ENCODE results near the gene PITX1. TPM values are rescaled to one million over a fixed set of nuclear protein-coding genes. Genes with fewer than 3 reads are reported as not detected.

The PITX1 gene
- total RNA-seq, 1 donor from 2014 or later, result not detected

DNA sequence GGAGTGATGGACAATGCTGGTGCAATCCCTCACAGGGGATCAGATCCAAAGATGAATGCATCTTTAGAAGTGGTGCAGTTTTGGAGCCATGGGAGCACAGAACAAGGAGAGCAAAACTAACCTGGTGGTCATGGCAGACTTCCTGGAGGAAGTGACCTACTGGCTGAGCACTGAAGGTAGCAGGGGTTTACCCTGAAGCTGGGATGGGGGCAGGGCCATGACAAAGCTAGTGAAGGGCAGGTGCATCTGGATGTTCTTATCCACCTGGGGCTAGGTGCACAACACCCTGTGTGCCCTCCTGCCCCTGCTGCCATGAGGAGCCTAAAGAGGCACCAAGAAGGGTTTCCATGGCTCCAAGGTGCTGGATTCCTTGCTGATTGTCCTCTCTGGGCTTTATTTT is 11.5 kb upstream of the PITX1 start:
- Histone ChIP-seq H3K36me3 (ENCODE audit: control insufficient read depth, insufficient read depth, low read length) (no peaks in the 10 kb centered on the region), H3K27me3 (ENCODE audit: control insufficient read depth, insufficient read depth, low read length) (peaks cover 73% of the 10 kb centered on the region), H3K4me3 (ENCODE audit: low read depth, low read length) (no peak overlapping the region)
- DNase-seq (ENCODE audit: low read depth), result no peak
- TF ChIP-seq, protein P1, sequence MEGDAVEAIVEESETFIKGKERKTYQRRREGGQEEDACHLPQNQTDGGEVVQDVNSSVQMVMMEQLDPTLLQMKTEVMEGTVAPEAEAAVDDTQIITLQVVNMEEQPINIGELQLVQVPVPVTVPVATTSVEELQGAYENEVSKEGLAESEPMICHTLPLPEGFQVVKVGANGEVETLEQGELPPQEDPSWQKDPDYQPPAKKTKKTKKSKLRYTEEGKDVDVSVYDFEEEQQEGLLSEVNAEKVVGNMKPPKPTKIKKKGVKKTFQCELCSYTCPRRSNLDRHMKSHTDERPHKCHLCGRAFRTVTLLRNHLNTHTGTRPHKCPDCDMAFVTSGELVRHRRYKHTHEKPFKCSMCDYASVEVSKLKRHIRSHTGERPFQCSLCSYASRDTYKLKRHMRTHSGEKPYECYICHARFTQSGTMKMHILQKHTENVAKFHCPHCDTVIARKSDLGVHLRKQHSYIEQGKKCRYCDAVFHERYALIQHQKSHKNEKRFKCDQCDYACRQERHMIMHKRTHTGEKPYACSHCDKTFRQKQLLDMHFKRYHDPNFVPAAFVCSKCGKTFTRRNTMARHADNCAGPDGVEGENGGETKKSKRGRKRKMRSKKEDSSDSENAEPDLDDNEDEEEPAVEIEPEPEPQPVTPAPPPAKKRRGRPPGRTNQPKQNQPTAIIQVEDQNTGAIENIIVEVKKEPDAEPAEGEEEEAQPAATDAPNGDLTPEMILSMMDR (IDR thresholded peaks at IDR 0.05; ENCODE audit: insufficient read depth, low read length, poor library complexity, severe bottlenecking), result no peak

GRCh38 chr5:135042595-135042994 is 8.6 kb upstream of the PITX1 start:
- TF ChIP-seq, protein P1 (IDR thresholded peaks at IDR 0.05; ENCODE audit: insufficient read depth, low read length, poor library complexity, severe bottlenecking), result no peak
- no peak overlapping the region for H3K4me3 ChIP-seq (ENCODE audit: low read depth, low read length)
- DNase-seq (ENCODE audit: low read depth), result no peak
- H3K36me3 ChIP-seq (ENCODE audit: control insufficient read depth, insufficient read depth, low read length), result no peaks in the 10 kb centered on the region
- H3K27me3 ChIP-seq (ENCODE audit: control insufficient read depth, insufficient read depth, low read length), result peaks cover 79% of the 10 kb centered on the region

- Histone ChIP-seq H3K36me3 (ENCODE audit: control insufficient read depth, insufficient read depth, low read length) (no peaks in the 10 kb centered on the region), H3K27me3 (ENCODE audit: control insufficient read depth, insufficient read depth, low read length) (peaks cover 81% of the 10 kb centered on the region)
- no peak for DNase-seq (ENCODE audit: low read depth)
Observed at GRCh38 chr5:135041726-135042125, 7.7 kb upstream of the PITX1 start.

GRCh38 chr5:135041145-135041587 is 7.1 kb upstream of the PITX1 start:
- TF ChIP-seq, protein P1 (IDR thresholded peaks at IDR 0.05; ENCODE audit: insufficient read depth, low read length, poor library complexity, severe bottlenecking), result no peak
- DNase-seq (ENCODE audit: low read depth), result no peak
- H3K4me3 ChIP-seq (ENCODE audit: low read depth, low read length), result no peak overlapping the region
- H3K27me3 ChIP-seq (ENCODE audit: control insufficient read depth, insufficient read depth, low read length), result peaks cover 84% of the 10 kb centered on the region
- H3K36me3 ChIP-seq (ENCODE audit: control insufficient read depth, insufficient read depth, low read length), result no peaks in the 10 kb centered on the region

More at GRCh38 chr5:135041726-135042125, 7.7 kb upstream of the PITX1 start:
- no peak overlapping the region for H3K4me3 ChIP-seq (ENCODE audit: low read depth, low read length)
- TF ChIP-seq, protein P1 (IDR thresholded peaks at IDR 0.05; ENCODE audit: insufficient read depth, low read length, poor library complexity, severe bottlenecking), result no peak

DNA sequence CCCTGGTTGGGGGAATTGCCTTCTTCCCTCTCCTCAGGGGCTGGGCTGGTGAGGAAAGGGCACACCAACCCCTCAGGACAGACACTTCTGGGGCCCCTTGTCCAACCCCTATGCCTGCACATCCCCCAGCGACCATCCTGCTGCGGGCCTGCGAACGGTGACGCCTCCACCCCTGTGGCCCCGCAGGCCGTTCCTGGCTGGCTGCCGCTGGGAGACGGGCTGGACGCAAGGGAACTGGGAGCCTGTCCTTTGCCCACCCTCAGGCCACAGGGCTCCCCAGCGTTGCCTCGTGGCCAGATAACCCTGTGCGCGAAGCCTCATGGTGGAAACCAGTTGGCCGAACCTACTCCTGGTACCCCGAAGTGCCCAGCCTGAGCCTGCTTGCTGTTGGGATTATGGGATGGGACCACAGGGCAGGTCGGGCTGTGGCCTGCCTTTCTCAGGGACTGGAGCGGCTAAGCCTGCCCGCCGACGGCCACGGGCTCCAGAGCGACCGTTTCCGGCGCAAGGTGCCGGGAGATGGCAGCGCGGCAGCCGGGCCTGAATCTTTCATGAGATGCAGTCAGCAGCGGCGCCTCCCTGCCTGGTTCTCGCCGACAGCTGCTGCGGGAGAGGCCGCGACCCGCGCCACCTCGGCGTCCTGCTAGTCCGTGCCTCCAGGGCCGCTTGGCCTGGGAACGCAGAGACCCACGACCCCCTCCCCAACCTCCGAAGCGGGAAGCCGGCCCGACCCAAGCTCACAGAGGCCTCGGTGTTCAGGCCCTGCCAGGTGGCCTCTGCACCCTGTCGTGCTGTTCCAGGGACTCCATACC is 6.5 kb upstream of the PITX1 start:
- no peak overlapping the region for H3K4me3 ChIP-seq (ENCODE audit: low read depth, low read length)
- peaks cover 87% of the 10 kb centered on the region for H3K27me3 ChIP-seq (ENCODE audit: control insufficient read depth, insufficient read depth, low read length)
- TF ChIP-seq, protein P1 (IDR thresholded peaks at IDR 0.05; ENCODE audit: insufficient read depth, low read length, poor library complexity, severe bottlenecking), result no peak
- DNase-seq (ENCODE audit: low read depth), result no peak
- no peaks in the 10 kb centered on the region for H3K36me3 ChIP-seq (ENCODE audit: control insufficient read depth, insufficient read depth, low read length)

DNA sequence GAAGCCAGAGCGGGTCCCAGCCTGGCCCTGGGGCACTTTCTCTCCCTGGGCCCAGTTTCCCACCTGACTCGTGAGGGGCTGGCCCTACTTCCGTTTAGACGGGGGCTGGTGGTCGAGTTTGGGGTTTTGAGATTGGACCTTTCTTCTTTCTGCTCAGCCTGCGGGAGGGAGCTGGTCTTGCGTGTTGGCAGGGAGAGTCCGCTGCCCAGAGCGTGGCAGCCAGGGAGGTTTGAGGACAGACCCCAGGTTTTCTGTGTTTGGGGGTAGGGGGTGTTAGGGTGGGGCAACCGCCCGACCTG is 6.0 kb upstream of the PITX1 start:
- Histone ChIP-seq H3K36me3 (ENCODE audit: control insufficient read depth, insufficient read depth, low read length) (no peaks in the 10 kb centered on the region), H3K4me3 (ENCODE audit: low read depth, low read length) (no peak overlapping the region), H3K27me3 (ENCODE audit: control insufficient read depth, insufficient read depth, low read length) (peaks cover 88% of the 10 kb centered on the region)
- TF ChIP-seq, protein P1 (IDR thresholded peaks at IDR 0.05; ENCODE audit: insufficient read depth, low read length, poor library complexity, severe bottlenecking), result no peak
- no peak for DNase-seq (ENCODE audit: low read depth)
